GM23338 (cell line): ENCODE measurements around the gene EHBP1L1. TPM values are rescaled to one million over a fixed set of nuclear protein-coding genes. Genes with fewer than 3 reads are reported as not detected.

Experiments
- ATAC-seq: fragments of 200-7000 bp; cut with Tn5 transposase; 3 replicates; pipeline ENCODE4 v1.9.1; 2020
- DNase-seq: peaks from one replicate; pipeline ENCODE4 v3.0.0-alpha.2; 2015; ENCODE audit warnings: low spot score
- H2AFZ ChIP-seq: fragments of 200-600 bp; sonication (generic); 2 replicates; pipeline ENCODE4 v1.8.0; 2016; ENCODE audit warnings: antibody characterized with exemption, mild to moderate bottlenecking, moderate library complexity
- H3F3A ChIP-seq: fragments of 200-600 bp; sonication (generic); replicated peaks from 2 replicates; pipeline ENCODE4 v1.8.0; 2017; ENCODE audit warnings: antibody characterized with exemption, mixed run types, low read depth
- H3K27ac ChIP-seq: fragments of 200-600 bp; sonication (generic); 2 replicates; pipeline ENCODE4 v1.6.1; 2016; ENCODE audit warnings: low read depth
- H3K27me3 ChIP-seq: fragments of 200-600 bp; sonication (generic); 2 replicates; pipeline ENCODE4 v1.8.0; 2016; ENCODE audit warnings: mild to moderate bottlenecking, mixed run types, moderate library complexity; ENCODE audit not compliant: insufficient read depth
- H3K36me3 ChIP-seq: fragments of 200-600 bp; sonication (generic); 2 replicates; pipeline ENCODE4 v1.8.0; 2016; ENCODE audit warnings: mild to moderate bottlenecking; ENCODE audit not compliant: insufficient read depth
- H3K4me1 ChIP-seq: fragments of 200-600 bp; sonication (generic); 2 replicates; pipeline ENCODE4 v1.8.0; 2016; ENCODE audit warnings: mild to moderate bottlenecking, moderate library complexity; ENCODE audit not compliant: insufficient read depth
- H3K4me2 ChIP-seq: fragments of 200-600 bp; sonication (generic); 2 replicates; pipeline ENCODE4 v1.7.1; 2017; ENCODE audit warnings: mixed run types
- H3K4me3 ChIP-seq: fragments of 200-600 bp; sonication (generic); 2 replicates; pipeline ENCODE4 v1.6.1; 2016; ENCODE audit warnings: mixed run types
- H3K79me2 ChIP-seq: fragments of 200-600 bp; sonication (generic); replicated peaks from 2 replicates; pipeline ENCODE4 v1.8.0; 2017; ENCODE audit warnings: mild to moderate bottlenecking; ENCODE audit not compliant: insufficient read depth
- H3K9me2 ChIP-seq: fragments of 200-600 bp; sonication (generic); 2 replicates; pipeline ENCODE4 v1.8.0; 2017; ENCODE audit not compliant: insufficient read depth
- H4K20me1 ChIP-seq: fragments of 200-600 bp; sonication (generic); replicated peaks from 2 replicates; pipeline ENCODE4 v1.8.0; 2017; ENCODE audit warnings: mild to moderate bottlenecking; ENCODE audit not compliant: insufficient read depth
- H3K27ac Mint-ChIP-seq: 2 replicates; pipeline ENCODE4 v1.8.0; 2020; ENCODE audit warnings: inconsistent platforms, mild to moderate bottlenecking, moderate library complexity, mixed read lengths
- H3K27me3 Mint-ChIP-seq: 3 replicates; pipeline ENCODE4 v1.8.0; 2022; ENCODE audit warnings: low read depth, mild to moderate bottlenecking, moderate library complexity, mixed read lengths, inconsistent platforms; ENCODE audit not compliant: insufficient read depth, poor library complexity
- H3K36me3 Mint-ChIP-seq: 3 replicates; pipeline ENCODE4 v1.8.0; 2021; ENCODE audit warnings: low read depth, mild to moderate bottlenecking, inconsistent platforms, moderate library complexity, mixed read lengths
- H3K4me1 Mint-ChIP-seq: 3 replicates; pipeline ENCODE4 v1.8.0; 2020; ENCODE audit warnings: mild to moderate bottlenecking, inconsistent platforms, mixed read lengths
- H3K4me3 Mint-ChIP-seq: 3 replicates; pipeline ENCODE4 v1.8.0; 2021; ENCODE audit warnings: moderate library complexity, mild to moderate bottlenecking, inconsistent platforms, mixed read lengths
- H3K9me3 Mint-ChIP-seq: 3 replicates; pipeline ENCODE4 v1.8.0; 2020; ENCODE audit warnings: moderate library complexity, mild to moderate bottlenecking, inconsistent platforms, mixed read lengths
- CREB1 ChIP-seq: fragments of 250-450 bp; sonication (Bioruptor Pico); IDR thresholded peaks from 2 replicates; pipeline ENCODE4 v1.5.0; 2020; ENCODE audit warnings: low read depth, mild to moderate bottlenecking, moderate library complexity
- CTCF ChIP-seq, 2 experiments: fragments of 200-600 bp in 1 of 2; sonication (generic) in 1 of 2; conservative IDR thresholded peaks; 2 replicates each; pipeline versions ENCODE4 v1.5.1 to v1.6.1; 2016 to 2017; ENCODE audit warnings: antibody characterized with exemption in 2 of 2, low read depth in 2 of 2, mild to moderate bottlenecking in 2 of 2, moderate library complexity in 1 of 2
- ETS1 ChIP-seq: IDR thresholded peaks from 2 replicates; pipeline ENCODE4 v1.6.1; 2016; ENCODE audit warnings: antibody characterized with exemption
- EZH2 ChIP-seq: fragments of 200-600 bp; sonication (generic); IDR thresholded peaks from one replicate; pipeline ENCODE4 v1.8.0; 2017; ENCODE audit warnings: antibody characterized with exemption, mild to moderate bottlenecking, low read depth; ENCODE audit not compliant: unreplicated experiment
- EZH2phosphoT487 ChIP-seq: fragments of 200-600 bp; sonication (generic); IDR thresholded peaks from one replicate; pipeline ENCODE4 v1.8.1; 2018; ENCODE audit warnings: antibody characterized with exemption; ENCODE audit not compliant: unreplicated experiment
- JUNB ChIP-seq: IDR thresholded peaks from one replicate; pipeline ENCODE4 v1.6.1; 2016; ENCODE audit warnings: antibody characterized with exemption; ENCODE audit not compliant: unreplicated experiment
- NANOG ChIP-seq: IDR thresholded peaks from 2 replicates; pipeline ENCODE4 v1.6.1; 2016; ENCODE audit warnings: antibody characterized with exemption, borderline replicate concordance
- REST ChIP-seq: IDR thresholded peaks from one replicate; pipeline ENCODE4 v1.6.1; 2018; ENCODE audit warnings: antibody characterized with exemption; ENCODE audit not compliant: unreplicated experiment
- STAT1 ChIP-seq: IDR thresholded peaks from one replicate; pipeline ENCODE4 v1.6.1; 2016; ENCODE audit warnings: antibody characterized with exemption; ENCODE audit not compliant: unreplicated experiment
- ZNF114 ChIP-seq: fragments of 250-450 bp; sonication (Bioruptor Pico); IDR thresholded peaks from 2 replicates; pipeline ENCODE4 v1.5.0; 2020; ENCODE audit warnings: mild to moderate bottlenecking, moderate library complexity
- polyA plus RNA-seq: library from polyadenylated mRNA; unstranded; fragments of >200 nt; fragmentation: Nextera tagmentation; extraction: Ambion mirVana; gene quantifications from 2 replicates; pipeline ENCODE4 v1.2.1, GENCODE V29; 2016
- total RNA-seq: library from RNA; depleted of rRNA; stranded (reverse); fragments of >200 nt; shearing (Covaris generic); gene quantifications from 2 replicates; pipeline ENCODE4 v1.2.3, GENCODE V29; 2014

Gene EHBP1L1
- total and polyA plus RNA-seq, 2 experiments from 2014 or later = 2.9 to 10.9 TPM

DNA sequence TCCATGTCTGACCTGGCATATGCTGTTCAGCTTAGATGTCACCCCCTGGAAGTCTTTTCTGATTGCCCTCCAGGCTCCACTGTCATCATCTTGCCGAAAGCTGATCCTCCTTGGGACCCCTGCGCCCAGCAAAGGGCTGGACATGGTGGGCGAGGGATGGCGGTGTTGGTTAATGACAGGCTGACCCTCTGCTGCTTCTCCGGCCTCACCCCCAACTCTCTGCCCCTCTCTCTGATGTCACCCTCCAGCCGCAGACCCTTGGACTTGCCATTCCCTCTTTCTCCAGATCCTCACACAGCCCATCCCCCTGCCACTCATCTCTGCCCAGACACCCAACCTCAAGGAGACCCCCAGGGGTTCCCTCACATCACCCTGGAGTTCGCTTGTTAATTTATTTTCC lies 2.3 kb downstream of the EHBP1L1 start:
- Mint-ChIP-seq H3K4me1 (peaks cover 25% of the 10 kb centered on the region), H3K4me3 (no peak overlapping the region; the same call in 2 of the 3 replicates), H3K27ac (no peak overlapping the region), H3K9me3 (no peaks in the 10 kb centered on the region), H3K36me3 (peaks cover 6% of the 10 kb centered on the region), H3K27me3 (peaks cover 51% of the 10 kb centered on the region)
- Histone ChIP-seq H3K79me2 (no peaks in the 10 kb centered on the region), H3K36me3 (no peaks in the 10 kb centered on the region), H2AFZ (no peak overlapping the region), H3F3A (peaks cover 20% of the 10 kb centered on the region), H4K20me1 (peaks cover 4% of the 10 kb centered on the region; the same call in 1 of the 2 replicates), H3K4me1 (peaks cover 11% of the 10 kb centered on the region), H3K4me2 (no peak overlapping the region), H3K9me2 (no peaks in the 10 kb centered on the region), H3K27me3 (peaks cover 51% of the 10 kb centered on the region), H3K27ac (no peak overlapping the region), H3K4me3 (no peak overlapping the region)
- DNase-seq (no peak), ATAC-seq (no peak)
- TF ChIP-seq CREB1 (CRISPR knock-in tag) = no peak
- no peak for TF ChIP-seq REST
- TF ChIP-seq CTCF (conservative IDR thresholded peaks at IDR 0.05; ENCODE audit: low read depth in 2 of 2) = no peak
- no peak for TF ChIP-seq ZNF114 (CRISPR knock-in tag)
- TF ChIP-seq ETS1 = no peak
- no peak for TF ChIP-seq JUNB
- TF ChIP-seq NANOG = no peak

DNA sequence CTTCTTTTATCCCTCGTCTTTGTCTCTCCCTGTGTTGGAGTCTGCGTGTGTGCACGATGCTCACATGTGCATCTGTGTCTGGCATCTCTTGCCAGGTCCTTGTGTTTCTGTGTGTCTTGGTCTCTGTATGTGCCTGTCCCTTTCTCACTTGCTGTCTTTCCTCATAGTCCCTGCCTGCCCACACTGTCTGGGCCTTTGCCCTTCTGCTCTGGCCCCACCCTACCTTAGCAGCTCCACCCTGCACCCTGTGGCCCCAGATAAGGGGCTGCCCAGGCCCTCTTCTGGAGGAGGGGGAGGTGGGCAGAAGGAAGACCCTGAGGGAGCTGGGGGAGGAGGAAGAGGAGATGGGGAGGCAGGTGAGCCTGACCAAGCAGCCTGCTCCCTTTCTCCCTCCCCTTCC lies 2.8 kb downstream of the EHBP1L1 start:
- peaks cover 55% of the 10 kb centered on the region for H3K27me3 Mint-ChIP-seq
- H3K4me3 Mint-ChIP-seq = no peak overlapping the region; the same call in 2 of the 3 replicates
- H3K27me3 ChIP-seq = peaks cover 56% of the 10 kb centered on the region
- peaks cover 22% of the 10 kb centered on the region for H3K4me1 Mint-ChIP-seq
- no peak overlapping the region for H2AFZ ChIP-seq
- peaks cover 3% of the 10 kb centered on the region; the same call in 2 of the 3 replicates for H3K36me3 Mint-ChIP-seq
- H3K27ac Mint-ChIP-seq = no peak overlapping the region
- DNase-seq (no peak), ATAC-seq (no peak)
- H3F3A ChIP-seq = peaks cover 17% of the 10 kb centered on the region
- H3K4me2 ChIP-seq = no peak overlapping the region
- H3K9me2 ChIP-seq = no peaks in the 10 kb centered on the region
- peaks cover 4% of the 10 kb centered on the region; the same call in 1 of the 2 replicates for H4K20me1 ChIP-seq
- no peaks in the 10 kb centered on the region for H3K79me2 ChIP-seq
- no peak overlapping the region for H3K27ac ChIP-seq
- H3K36me3 ChIP-seq = no peaks in the 10 kb centered on the region
- no peaks in the 10 kb centered on the region for H3K9me3 Mint-ChIP-seq
- no peak overlapping the region for H3K4me3 ChIP-seq
- H3K4me1 ChIP-seq = peaks cover 11% of the 10 kb centered on the region
- TF ChIP-seq EZH2phosphoT487 (no peak), CTCF (conservative IDR thresholded peaks at IDR 0.05; ENCODE audit: low read depth in 2 of 2) (no peak), JUNB (no peak), EZH2 (no peak), STAT1 (no peak), ZNF114 (CRISPR knock-in tag) (no peak), CREB1 (CRISPR knock-in tag) (no peak), NANOG (no peak)
